AG09309 (cell line): ENCODE data around the gene ASNSD1.
"Not testable (repeated sequence)": the region's sequence is repeated elsewhere in the genome, so short reads cannot be mapped to it uniquely, and the experiment has no call there.

Experiments
- DNase-seq: peaks from one replicate; pipeline ENCODE4 v3.0.0-alpha.2; 2010; ENCODE audit warnings: low read depth
- H3K4me3 ChIP-seq: 2 replicates; pipeline ENCODE4 v1.5.1; 2011; ENCODE audit warnings: mild to moderate bottlenecking, low read depth, low read length, moderate library complexity; ENCODE audit not compliant: control insufficient read depth
- TF ChIP-seq, protein P1 (sequence below): IDR thresholded peaks from 2 replicates; pipeline ENCODE4 v1.5.1; 2011; ENCODE audit warnings: mild to moderate bottlenecking, low read depth, low read length, inconsistent platforms; ENCODE audit not compliant: insufficient read depth, control insufficient read depth; ENCODE audit errors: missing control alignments

Gene ASNSD1

GRCh38 chr2:189683348-189683747, 22.1 kb downstream of the ASNSD1 start:
- no peak for DNase-seq
- TF ChIP-seq, protein P1, sequence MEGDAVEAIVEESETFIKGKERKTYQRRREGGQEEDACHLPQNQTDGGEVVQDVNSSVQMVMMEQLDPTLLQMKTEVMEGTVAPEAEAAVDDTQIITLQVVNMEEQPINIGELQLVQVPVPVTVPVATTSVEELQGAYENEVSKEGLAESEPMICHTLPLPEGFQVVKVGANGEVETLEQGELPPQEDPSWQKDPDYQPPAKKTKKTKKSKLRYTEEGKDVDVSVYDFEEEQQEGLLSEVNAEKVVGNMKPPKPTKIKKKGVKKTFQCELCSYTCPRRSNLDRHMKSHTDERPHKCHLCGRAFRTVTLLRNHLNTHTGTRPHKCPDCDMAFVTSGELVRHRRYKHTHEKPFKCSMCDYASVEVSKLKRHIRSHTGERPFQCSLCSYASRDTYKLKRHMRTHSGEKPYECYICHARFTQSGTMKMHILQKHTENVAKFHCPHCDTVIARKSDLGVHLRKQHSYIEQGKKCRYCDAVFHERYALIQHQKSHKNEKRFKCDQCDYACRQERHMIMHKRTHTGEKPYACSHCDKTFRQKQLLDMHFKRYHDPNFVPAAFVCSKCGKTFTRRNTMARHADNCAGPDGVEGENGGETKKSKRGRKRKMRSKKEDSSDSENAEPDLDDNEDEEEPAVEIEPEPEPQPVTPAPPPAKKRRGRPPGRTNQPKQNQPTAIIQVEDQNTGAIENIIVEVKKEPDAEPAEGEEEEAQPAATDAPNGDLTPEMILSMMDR = no peak
- H3K4me3 ChIP-seq = no peak overlapping the region

- TF ChIP-seq, protein P1 = no peak
- DNase-seq = no peak
- H3K4me3 ChIP-seq = no peak overlapping the region
Observed at GRCh38 chr2:189684811-189685210, 23.6 kb downstream of the ASNSD1 start.

DNA sequence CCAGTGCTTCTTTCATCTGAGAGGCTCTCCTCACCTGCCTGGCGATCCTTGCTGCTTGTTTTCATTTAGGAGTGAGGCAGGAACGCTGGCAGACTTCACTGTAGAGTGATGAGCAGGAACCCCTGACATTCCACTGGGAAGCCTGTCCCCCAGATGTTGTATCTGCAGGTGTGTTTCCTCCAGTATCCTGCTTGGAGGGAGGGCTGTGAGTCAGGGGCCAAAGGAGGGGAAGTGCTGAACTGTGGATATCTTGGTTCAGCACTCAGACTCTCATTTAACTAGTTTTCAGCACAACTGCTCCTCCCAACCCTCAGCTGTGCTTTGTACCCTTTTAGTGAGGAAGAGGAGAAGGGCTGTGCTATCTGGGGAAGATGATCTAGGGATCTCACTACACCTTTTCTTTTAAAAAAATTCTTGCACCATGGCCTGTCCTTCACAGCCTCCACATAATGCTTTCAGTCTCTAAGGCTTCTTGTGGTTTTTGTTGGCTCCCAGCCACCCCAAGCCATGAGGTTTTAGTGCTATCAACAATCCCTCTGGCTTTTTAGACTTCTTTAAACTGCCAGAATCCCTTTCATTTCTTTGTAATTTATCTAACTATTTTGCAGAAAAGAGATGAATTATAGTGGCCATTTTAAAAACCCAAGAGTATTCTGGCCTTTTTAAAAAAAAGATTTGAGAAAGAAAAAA, 24.4 kb downstream of the ASNSD1 start:
- no peak for DNase-seq
- no peak overlapping the region for H3K4me3 ChIP-seq
- TF ChIP-seq, protein P1 = no peak

GRCh38 chr2:189687796-189688195, 26.5 kb downstream of the ASNSD1 start:
- DNase-seq, H3K4me3 ChIP-seq: not testable (repeated sequence)

- DNase-seq = no peak
- TF ChIP-seq, protein P1 = no peak
- H3K4me3 ChIP-seq = no peak overlapping the region
Observed at GRCh38 chr2:189696223-189696622, 35.0 kb downstream of the ASNSD1 start.

DNA sequence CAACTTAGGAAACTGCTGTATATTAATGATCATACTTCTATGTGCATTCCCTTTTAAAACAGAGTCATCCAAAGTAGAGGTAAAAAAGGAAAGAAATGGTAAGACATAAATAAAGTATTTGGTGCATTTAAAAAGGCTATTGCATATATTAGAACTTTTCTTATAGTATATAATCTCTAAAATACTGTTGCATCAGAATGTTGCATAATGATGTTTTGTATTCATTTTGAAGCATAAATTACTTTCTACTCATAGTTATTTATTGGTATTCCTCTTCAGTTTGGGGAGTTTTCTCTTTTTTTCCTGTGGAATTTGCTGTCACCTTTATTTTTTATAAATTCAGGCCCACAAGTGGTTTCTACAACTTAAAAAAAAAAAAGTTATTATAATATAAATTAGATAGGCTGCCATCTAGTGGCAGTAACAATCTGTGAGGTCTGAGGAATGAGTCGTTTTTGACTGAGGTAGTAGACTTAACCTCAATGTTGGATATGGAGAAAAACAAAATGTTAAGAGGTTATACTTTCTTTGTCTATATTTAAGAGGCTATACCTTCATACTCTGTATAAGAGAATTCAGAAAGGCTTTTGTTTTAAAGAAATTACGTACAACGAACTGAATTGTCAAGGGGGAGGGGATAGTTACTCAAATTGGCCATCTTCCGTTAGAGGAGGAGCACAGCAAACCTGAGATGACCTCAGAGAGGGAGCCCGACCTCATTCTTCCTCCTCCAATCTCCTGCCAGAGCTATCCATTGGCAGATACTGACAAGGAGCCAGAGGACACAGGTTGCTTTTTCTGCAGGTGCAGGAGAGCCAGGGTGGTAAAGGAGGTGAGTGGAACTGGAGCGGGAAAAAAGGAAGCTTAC, 37.0 kb downstream of the ASNSD1 start:
- no peak overlapping the region for H3K4me3 ChIP-seq
- TF ChIP-seq, protein P1 = peak; percentile 49
- no peak for DNase-seq

GRCh38 chr2:189700681-189701080, 39.4 kb downstream of the ASNSD1 start:
- DNase-seq = no peak
- no peak overlapping the region for H3K4me3 ChIP-seq
- TF ChIP-seq, protein P1 = no peak
